K562 (cell line): ENCODE data around the gene HDAC2. TPM values are rescaled to one million over a fixed set of nuclear protein-coding genes. Genes with fewer than 3 reads are reported as not detected.

Source experiments
- C11orf30 ChIP-seq: fragments of 450-650 bp; IDR thresholded peaks from 2 replicates; pipeline ENCODE4 v1.6.1; 2016; ENCODE audit warnings: low read depth, mild to moderate bottlenecking
- FOXA1 ChIP-seq: fragments of 450-650 bp; IDR thresholded peaks from 2 replicates; pipeline ENCODE4 v1.6.1; 2016; ENCODE audit warnings: mild to moderate bottlenecking, borderline replicate concordance
- GTF2E2 ChIP-seq: fragments of 200-800 bp; sonication (Bioruptor generic); IDR thresholded peaks from 2 replicates; pipeline ENCODE4 v1.6.1; 2016; ENCODE audit warnings: missing genetic modification characterization, missing compliant biosample characterization
- HDAC3 ChIP-seq: fragments of 450-650 bp; IDR thresholded peaks from 2 replicates; pipeline ENCODE4 v1.6.1; 2018; ENCODE audit warnings: borderline replicate concordance, mild to moderate bottlenecking, moderate library complexity; ENCODE audit not compliant: partially characterized antibody
- MTA1 ChIP-seq: fragments of 450-650 bp; IDR thresholded peaks from 2 replicates; pipeline ENCODE4 v1.6.1; 2017; ENCODE audit warnings: borderline replicate concordance
- PML ChIP-seq: IDR thresholded peaks from 2 replicates; pipeline ENCODE4 v1.6.1; 2012; ENCODE audit warnings: low read length, inconsistent platforms
- SREBF2 ChIP-seq: sonication (generic); formaldehyde crosslinking; IDR thresholded peaks from 2 replicates; pipeline ENCODE4 v1.4.0; 2020; ENCODE audit warnings: mild to moderate bottlenecking, missing genetic modification reagents
- XRCC5 ChIP-seq: fragments of 200-400 bp; formaldehyde crosslinking; IDR thresholded peaks from 2 replicates; pipeline ENCODE4 v1.6.1; 2017; ENCODE audit warnings: low read depth, mild to moderate bottlenecking, low read length
- polyA plus RNA-seq, 8 experiments: library from polyadenylated mRNA; depleted of rRNA in 4 of 8; stranded (reverse) in 5 of 8; unstranded in 3 of 8; fragments of >200 nt; fragmentation: Nextera tagmentation in 2 of 8; fragmentation: Illumina TruSeq in 1 of 8; extraction: Ambion mirVana in 2 of 8; extraction: Trizol in 1 of 8; gene quantifications; 2 replicates each; pipeline versions ENCODE4 v1.2.1 to v1.2.3, GENCODE V29; 2011 to 2014; ENCODE audit warnings: inconsistent platforms in 1 of 8, missing spikeins in 1 of 8
- total RNA-seq, 7 experiments: library from RNA; depleted of rRNA in 6 of 7; stranded (reverse); fragments of >200 nt in 6 of 7; fragmentation: Illumina TruSeq in 2 of 7; extraction: Trizol in 2 of 7; gene quantifications; 2 replicates each; pipeline versions ENCODE4 v1.2.1 to v1.2.3, GENCODE V29; 2011 to 2021; ENCODE audit warnings: low replicate concordance in 1 of 7
- TF ChIP-seq, protein P1 (sequence below): fragments of 200-600 bp; sonication (generic); IDR thresholded peaks from one replicate; pipeline ENCODE4 v1.6.1; 2012; ENCODE audit warnings: mild to moderate bottlenecking, low read depth, low read length, inconsistent platforms
- TF ChIP-seq, protein P2 (sequence below): fragments of 250-450 bp; sonication (Bioruptor Pico); IDR thresholded peaks from 2 replicates; pipeline ENCODE4 v1.5.0; 2021; ENCODE audit warnings: mild to moderate bottlenecking, moderate library complexity
- TF ChIP-seq, protein P3 (sequence below): IDR thresholded peaks from 2 replicates; pipeline ENCODE4 v1.6.1; 2011; ENCODE audit warnings: borderline replicate concordance, low read depth, mild to moderate bottlenecking, moderate library complexity, low read length; ENCODE audit not compliant: insufficient read depth, poor library complexity, severe bottlenecking

Gene HDAC2
- total and polyA plus RNA-seq, 9 of the 15 experiments (the other 6 are each of a cell fraction or from before 2014, with no cell fraction given) = 67.0 to 277 (median 151) TPM

DNA sequence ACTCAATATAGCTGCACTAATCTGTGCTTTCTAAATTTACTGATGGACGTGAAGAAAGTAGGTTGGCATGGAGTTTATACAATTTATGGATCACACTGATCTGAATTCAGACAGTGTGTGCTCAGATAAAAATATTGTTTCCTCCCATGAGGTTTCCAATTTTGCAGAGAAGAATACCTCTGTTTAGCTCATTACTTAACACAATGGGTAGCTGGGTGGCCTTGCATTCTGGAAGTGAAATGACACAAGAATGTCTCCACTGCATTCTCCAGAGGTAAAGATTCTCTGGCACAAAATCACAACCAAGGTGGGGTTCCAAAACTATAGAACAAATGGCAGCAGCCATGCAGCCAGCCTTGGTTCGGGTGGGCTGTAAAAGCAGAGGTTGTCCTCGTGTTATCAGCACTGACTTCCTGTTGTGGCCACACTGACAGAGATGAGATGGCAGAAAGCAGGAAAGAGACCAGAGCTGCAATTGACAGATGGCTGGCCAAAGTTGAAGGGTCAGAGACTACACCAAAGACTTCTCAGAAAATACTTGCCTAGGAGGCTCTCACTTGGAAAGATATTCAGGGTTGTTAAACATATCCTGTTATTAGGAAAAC, 50.2 kb downstream of the HDAC2 start (continued):
- TF ChIP-seq, protein P1, sequence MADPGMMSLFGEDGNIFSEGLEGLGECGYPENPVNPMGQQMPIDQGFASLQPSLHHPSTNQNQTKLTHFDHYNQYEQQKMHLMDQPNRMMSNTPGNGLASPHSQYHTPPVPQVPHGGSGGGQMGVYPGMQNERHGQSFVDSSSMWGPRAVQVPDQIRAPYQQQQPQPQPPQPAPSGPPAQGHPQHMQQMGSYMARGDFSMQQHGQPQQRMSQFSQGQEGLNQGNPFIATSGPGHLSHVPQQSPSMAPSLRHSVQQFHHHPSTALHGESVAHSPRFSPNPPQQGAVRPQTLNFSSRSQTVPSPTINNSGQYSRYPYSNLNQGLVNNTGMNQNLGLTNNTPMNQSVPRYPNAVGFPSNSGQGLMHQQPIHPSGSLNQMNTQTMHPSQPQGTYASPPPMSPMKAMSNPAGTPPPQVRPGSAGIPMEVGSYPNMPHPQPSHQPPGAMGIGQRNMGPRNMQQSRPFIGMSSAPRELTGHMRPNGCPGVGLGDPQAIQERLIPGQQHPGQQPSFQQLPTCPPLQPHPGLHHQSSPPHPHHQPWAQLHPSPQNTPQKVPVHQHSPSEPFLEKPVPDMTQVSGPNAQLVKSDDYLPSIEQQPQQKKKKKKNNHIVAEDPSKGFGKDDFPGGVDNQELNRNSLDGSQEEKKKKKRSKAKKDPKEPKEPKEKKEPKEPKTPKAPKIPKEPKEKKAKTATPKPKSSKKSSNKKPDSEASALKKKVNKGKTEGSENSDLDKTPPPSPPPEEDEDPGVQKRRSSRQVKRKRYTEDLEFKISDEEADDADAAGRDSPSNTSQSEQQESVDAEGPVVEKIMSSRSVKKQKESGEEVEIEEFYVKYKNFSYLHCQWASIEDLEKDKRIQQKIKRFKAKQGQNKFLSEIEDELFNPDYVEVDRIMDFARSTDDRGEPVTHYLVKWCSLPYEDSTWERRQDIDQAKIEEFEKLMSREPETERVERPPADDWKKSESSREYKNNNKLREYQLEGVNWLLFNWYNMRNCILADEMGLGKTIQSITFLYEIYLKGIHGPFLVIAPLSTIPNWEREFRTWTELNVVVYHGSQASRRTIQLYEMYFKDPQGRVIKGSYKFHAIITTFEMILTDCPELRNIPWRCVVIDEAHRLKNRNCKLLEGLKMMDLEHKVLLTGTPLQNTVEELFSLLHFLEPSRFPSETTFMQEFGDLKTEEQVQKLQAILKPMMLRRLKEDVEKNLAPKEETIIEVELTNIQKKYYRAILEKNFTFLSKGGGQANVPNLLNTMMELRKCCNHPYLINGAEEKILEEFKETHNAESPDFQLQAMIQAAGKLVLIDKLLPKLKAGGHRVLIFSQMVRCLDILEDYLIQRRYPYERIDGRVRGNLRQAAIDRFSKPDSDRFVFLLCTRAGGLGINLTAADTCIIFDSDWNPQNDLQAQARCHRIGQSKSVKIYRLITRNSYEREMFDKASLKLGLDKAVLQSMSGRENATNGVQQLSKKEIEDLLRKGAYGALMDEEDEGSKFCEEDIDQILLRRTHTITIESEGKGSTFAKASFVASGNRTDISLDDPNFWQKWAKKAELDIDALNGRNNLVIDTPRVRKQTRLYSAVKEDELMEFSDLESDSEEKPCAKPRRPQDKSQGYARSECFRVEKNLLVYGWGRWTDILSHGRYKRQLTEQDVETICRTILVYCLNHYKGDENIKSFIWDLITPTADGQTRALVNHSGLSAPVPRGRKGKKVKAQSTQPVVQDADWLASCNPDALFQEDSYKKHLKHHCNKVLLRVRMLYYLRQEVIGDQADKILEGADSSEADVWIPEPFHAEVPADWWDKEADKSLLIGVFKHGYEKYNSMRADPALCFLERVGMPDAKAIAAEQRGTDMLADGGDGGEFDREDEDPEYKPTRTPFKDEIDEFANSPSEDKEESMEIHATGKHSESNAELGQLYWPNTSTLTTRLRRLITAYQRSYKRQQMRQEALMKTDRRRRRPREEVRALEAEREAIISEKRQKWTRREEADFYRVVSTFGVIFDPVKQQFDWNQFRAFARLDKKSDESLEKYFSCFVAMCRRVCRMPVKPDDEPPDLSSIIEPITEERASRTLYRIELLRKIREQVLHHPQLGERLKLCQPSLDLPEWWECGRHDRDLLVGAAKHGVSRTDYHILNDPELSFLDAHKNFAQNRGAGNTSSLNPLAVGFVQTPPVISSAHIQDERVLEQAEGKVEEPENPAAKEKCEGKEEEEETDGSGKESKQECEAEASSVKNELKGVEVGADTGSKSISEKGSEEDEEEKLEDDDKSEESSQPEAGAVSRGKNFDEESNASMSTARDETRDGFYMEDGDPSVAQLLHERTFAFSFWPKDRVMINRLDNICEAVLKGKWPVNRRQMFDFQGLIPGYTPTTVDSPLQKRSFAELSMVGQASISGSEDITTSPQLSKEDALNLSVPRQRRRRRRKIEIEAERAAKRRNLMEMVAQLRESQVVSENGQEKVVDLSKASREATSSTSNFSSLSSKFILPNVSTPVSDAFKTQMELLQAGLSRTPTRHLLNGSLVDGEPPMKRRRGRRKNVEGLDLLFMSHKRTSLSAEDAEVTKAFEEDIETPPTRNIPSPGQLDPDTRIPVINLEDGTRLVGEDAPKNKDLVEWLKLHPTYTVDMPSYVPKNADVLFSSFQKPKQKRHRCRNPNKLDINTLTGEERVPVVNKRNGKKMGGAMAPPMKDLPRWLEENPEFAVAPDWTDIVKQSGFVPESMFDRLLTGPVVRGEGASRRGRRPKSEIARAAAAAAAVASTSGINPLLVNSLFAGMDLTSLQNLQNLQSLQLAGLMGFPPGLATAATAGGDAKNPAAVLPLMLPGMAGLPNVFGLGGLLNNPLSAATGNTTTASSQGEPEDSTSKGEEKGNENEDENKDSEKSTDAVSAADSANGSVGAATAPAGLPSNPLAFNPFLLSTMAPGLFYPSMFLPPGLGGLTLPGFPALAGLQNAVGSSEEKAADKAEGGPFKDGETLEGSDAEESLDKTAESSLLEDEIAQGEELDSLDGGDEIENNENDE = no peak
- TF ChIP-seq, protein P2, sequence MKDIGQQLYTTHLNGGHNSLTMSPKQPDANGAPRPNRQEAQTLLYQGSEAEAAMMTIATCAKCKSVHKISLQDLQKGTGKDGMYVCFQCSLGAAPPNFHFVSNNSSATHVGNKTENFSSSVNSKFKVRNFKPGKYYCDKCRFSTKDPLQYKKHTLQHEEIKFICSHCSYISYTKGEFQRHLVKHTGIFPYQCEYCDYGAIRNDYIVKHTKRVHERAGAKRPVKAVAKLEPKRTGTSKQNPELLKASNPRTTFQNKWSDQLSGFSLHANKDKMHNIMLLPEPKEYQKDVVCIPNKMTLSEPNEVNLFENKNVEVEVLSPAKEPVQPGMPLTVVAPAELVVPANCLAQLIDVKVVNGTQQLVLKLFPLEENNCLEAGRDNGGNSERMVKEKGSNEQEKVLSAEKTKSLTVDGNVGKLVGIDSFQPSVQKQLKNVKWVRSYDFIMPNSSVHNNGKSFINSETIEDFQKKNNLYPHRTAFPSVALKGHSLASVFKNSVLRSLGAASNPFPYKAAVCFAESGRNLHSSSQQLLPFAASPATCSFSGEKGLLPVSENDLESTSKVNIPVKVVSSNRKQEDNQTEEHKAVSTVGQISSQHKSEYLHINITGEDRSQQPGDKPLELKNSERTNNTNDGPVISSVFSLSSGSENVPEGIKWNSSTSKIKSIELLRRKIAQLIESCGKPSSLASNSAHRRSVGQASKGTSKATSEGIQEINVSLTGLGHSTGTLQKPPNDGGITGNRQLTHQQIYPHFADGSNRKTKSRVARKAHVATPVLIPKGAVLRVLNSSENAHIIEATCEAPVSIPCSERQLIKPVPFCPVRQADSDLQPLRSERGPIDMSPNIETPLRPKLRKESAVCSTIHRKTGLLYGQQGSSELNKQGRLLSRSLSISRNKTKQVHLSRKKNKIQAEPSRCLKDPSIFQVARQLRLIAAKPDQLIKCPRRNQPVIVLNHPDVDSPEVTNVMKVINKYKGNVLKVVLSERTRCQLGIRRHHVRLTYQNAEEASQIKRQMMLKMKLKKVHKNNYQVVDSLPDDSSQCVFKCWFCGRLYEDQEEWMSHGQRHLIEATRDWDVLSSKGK (CRISPR knock-in tag) = no peak
- TF ChIP-seq XRCC5 (no peak), C11orf30 (peak; percentile 82), SREBF2 (CRISPR knock-in tag) (no peak), HDAC3 (no peak), MTA1 (no peak), GTF2E2 (no peak), FOXA1 (no peak), PML (peak; percentile 60; the same call in 1 of the 2 replicates)
- TF ChIP-seq, protein P3, sequence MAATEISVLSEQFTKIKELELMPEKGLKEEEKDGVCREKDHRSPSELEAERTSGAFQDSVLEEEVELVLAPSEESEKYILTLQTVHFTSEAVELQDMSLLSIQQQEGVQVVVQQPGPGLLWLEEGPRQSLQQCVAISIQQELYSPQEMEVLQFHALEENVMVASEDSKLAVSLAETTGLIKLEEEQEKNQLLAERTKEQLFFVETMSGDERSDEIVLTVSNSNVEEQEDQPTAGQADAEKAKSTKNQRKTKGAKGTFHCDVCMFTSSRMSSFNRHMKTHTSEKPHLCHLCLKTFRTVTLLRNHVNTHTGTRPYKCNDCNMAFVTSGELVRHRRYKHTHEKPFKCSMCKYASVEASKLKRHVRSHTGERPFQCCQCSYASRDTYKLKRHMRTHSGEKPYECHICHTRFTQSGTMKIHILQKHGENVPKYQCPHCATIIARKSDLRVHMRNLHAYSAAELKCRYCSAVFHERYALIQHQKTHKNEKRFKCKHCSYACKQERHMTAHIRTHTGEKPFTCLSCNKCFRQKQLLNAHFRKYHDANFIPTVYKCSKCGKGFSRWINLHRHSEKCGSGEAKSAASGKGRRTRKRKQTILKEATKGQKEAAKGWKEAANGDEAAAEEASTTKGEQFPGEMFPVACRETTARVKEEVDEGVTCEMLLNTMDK = no peak
